SKM-1 (cell line): Measurements from ENCODE around the gene PAQR9.
A peak's percentile ranks its signal among the peaks of the same experiment; 100 is the strongest.

Experiments used
- DNase-seq: peaks from one replicate; lab custom pipeline; 2025; ENCODE audit not compliant: unreplicated experiment; lab: John Stamatoyannopoulos, UW

PAQR9 gene

DNA sequence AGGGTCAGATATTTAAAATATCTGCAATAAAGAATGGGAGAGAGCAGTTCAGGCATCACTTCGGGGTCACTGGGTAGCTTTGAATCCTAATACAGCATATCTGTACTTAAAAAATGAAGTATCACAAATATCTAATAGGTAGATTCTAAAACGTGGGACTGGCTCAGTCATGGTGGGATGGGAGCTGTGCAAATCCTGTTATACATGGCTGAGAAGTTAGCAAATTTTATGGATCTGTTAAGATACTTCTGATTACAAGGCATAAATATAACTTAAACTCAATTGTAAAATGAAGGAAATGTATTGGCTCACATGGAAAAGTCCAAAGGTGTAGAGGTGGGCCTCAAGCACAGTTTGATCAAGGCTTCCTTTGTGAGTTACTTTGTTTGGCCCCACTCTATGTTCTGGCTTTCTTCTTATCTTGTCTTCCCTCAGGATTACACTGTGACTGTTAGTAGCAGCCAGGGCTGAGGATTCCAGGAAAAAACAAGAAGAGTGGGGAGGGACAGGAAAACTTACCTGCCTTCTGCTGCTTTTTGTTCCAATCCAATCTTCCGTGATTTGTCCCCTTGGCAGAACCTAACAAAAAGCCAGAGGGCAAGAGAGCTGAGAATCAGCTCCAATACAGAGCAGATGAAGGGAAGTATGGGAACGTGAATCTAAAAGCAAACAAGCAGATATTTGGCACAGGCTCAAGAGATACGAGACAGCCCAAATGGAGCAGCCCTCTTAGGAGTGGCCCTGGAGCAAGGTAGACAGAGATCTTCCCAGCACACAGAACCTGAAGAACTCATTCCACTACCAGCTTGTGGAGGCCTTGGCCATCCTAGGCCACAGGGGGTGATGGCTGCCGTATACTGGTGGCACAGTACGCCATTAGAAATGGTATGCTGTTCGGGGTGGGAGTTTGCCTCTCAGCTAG, 10.9 kb downstream of the PAQR9 start:
- no peak for DNase-seq

- no peak for DNase-seq
These were observed 11.7 kb downstream of the PAQR9 start for GRCh38 chr3:142951794-142952193.

DNA sequence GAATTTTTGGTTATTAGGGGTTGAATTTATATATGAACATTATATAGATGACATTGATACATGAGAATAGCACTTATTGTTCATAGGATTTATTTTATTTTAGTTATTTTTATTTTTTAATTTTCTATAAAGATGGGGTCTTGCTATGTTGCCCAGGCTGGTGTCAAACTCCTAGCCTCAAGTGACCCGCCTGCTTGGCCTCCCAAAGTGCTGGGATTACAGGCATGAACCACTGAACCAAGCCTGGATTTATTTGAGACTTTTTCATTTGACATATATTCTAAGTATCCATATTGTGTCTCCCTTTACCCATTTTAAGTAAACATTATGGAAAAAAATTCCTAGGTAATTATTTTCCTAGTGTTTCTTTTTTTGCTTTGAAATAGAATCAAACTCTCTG, 12.5 kb downstream of the PAQR9 start:
- no peak for DNase-seq

DNA sequence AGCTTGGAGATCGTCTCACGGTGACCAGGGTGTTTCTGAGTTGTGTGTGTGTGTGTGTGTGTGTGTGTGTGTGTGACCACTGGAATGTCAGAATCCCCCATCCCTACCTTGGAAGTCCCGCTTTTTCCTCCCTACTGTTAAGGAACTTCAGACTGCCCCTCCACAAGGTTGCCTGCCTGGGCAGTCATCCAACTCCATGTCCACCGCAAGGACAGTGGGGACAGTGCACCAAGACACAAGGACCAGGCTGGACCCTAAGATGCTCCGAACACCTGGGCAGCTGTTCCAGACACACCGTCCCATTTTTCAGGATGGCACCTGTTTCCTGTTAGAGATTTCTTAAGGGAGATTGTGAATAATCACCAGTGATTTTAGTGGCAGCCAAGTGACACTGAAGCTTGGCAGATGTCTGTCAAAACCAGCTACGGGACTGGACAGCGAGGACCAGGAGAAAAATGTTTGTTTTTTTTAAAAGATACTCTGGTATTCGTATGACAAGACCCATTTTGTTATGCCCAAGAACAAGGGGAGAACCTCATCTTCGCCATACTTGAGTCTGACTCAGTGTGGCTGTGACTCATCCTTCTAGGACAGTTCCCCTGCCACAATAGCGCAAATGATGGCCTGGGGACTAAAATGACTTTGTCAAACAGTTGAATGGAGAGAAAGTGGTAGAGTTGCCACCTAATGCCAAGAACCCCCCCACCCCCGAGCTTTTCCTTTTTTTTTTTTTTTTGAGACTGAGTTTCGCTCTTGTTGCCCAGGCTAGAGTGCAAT, 15.5 kb downstream of the PAQR9 start:
- DNase-seq, result no peak

DNA sequence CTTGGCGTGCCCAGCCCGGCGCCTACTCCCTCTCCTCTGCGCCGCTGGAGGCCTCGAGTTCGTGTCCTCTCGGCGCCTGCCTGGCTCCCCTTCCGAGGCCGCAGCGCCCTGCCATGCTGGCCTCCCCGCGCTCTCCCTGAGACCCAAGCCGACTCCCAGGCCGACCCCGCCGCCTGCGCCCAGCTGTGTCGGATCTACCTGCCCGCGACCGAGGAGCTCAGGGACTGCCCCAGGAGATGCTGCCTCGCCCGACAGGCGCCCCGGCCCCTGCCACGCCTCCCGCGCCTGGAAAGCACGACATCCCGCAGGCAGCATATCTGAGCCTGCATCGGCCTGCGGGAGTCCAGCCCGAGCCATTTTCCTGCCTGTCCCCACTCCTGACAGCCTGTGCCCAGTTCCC, 16.1 kb downstream of the PAQR9 start:
- DNase-seq, result no peak

DNA sequence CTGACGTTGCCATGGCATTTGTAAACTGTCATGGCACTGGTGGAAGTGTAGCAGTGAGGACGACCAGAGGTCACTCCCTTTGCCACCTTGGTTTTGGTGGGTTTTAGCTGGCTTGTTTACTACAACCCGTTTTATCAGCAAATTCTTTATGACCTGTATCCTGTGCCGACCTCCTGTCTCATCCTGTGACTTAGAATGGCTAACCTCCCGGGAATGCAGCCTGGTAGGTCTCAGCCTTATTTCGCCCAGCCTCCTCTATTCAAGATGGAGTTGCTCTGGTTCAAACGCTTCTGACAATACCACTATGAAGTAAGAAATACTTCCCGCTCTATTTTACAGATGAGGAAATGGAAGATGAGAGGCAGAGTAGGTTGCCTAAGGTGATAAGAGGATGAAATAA, 16.6 kb downstream of the PAQR9 start:
- DNase-seq, result no peak

GRCh38 chr3:142945023-142945422, 18.5 kb downstream of the PAQR9 start:
- DNase-seq, result no peak

- no peak for DNase-seq
These were observed 19.1 kb downstream of the PAQR9 start for GRCh38 chr3:142944342-142944741.

DNA sequence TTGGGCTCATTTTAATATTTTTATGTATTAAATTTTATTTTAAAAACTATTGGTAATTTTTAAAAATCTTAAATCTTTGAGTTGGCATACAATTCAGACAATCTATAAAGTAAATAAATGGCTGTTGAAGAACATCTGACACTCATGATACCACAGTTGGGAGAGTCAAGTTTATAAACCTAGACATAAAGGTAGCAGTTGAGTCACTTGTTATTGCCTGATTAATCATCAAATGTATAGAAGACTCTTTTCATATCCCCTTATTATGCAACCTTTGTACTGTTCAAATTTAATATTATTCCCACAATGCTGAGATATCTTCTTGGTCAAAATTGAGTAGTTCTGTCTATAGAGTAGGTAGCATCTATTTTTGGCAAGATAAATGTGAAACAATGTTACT, 19.6 kb downstream of the PAQR9 start:
- DNase-seq, result no peak

DNA sequence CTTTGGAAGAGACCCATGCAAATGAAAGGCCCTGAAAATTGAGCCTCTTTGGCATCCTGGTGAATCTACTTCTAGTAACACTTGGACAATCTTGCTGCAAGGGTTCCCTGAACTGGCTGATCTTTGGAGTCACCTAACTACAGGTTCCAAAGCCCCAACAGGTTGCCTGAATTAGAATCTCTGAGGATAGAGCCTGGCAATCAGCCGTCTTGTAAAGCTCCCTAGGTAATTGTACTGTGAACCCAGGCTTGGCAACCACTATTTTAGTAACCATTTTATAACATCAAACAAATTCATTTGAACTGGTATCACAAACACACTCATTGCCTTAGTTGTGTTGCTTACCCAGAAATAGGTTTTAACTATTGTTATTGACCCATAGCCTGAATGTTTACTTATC, 20.1 kb downstream of the PAQR9 start:
- DNase-seq, result no peak

DNA sequence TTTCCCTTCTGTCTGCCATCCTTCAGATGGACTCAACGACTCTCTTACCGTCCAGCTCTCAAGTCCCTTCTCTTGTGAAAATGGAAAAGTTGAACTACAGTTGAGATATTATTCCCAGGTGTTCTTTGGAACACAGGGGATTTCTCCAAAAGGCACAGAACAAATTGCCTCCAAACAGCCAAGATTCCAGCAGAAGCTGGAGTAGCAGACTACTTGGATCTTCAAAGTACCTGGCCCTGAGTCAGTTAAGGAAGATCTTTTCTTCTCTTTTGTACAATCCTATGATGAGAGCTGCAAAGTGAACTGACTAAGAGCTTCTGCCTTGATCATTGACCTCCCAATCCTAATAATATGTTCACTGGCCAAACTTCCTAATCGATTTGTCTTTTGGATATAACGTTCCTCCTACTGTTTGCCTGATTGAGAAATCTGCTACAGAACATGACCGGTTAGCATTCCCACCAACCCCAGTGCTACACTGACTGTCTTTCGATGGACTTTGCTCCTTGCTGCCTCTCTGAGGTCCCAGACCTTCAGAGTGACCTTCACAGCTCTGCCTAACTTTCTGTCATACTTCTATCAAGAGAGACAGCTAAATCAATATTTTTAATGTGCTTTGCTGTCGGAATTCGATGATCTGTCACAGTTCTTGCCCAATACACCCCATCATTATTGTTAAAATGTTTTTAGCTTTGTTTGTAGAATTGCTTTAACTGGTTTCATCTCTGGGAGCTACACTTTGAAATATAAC, 21.9 kb downstream of the PAQR9 start:
- DNase-seq, result no peak

GRCh38 chr3:142940472-142940871, 23.0 kb downstream of the PAQR9 start:
- DNase-seq, result no peak

DNA sequence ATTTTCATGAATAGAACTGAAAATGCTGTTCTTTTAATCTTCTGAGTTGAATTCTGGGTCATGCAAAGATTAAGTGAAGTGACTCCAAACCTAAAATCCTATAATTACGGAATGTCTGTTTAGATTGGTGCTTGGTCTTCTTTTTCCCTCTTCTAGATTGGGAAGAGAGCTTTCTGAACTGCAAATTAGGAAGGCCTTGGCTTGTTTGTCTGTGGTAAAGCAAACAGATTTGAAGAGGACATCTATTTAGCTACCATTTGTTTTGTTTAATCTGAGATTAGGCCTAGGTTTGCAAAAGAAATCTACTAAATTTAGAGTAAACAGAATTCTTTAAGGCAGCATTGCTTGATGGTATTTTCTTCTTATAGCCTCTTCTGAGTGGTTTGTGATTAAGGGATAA, 23.5 kb downstream of the PAQR9 start:
- DNase-seq, result no peak

DNA sequence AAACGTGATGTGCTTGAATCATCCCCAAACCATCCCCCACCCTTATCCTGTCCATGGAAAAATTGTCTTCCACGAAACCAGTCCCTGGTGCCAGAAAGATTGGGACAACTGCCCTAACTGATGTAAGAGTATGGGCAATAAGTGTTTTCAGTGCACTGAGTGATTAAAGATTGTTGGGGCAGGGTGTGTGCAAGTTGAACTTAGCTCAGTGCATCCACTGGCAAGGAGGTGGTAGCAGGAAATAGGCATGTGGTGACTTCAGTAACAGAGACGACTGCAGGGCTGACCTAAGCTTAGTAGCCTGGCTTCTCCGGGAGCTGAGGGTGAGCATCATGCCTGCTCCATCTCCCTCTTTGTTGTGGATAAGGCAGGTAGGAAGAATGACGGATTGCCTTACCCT, 27.5 kb downstream of the PAQR9 start:
- DNase-seq, result no peak

GRCh38 chr3:142934887-142935269, 28.6 kb downstream of the PAQR9 start:
- DNase-seq, result no peak

GRCh38 chr3:142934128-142934886, 29.2 kb downstream of the PAQR9 start:
- DNase-seq, result no peak

- no peak for DNase-seq
These were observed 32.3 kb downstream of the PAQR9 start for GRCh38 chr3:142931222-142931621.

DNA sequence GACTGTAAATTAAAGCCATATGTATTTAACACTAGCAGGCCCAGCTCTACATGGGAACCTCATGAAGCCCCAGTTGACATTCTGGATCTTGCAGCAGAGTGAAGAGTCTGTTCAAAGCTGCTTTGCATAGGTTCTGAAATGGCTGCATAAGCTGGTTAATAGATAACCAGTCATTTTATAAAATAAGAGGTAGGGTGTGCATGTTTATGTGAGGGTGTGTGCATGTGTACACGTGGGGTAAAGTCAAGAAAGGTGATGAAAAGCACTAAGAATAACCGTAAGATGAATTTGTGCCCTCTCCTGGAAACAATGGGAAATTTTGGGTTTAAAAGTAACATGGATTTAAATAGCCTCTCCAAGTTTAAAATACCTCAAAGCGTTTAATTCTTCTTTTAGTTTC, 33.0 kb downstream of the PAQR9 start:
- no peak for DNase-seq

DNA sequence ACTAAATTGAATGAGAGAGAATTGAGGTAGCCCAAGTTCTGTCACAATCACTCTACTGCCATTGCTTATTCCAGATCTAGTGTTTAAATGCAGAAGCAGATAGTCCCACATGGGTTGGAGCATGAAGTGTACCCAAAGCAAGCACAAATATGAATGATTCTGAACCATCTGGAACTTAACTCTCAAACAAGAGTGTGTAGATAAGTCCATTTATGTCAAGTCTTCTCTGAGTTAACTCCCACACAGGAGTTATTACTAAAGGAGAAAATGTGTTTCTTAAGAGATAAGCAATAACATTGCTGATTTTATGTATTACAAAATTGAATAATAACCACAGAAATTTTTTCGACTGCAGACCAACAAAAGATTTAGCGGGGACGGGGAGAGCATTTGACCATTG, 33.6 kb downstream of the PAQR9 start:
- DNase-seq, result no peak

GRCh38 chr3:142929109-142929508, 34.4 kb downstream of the PAQR9 start:
- DNase-seq, result peak; percentile 23
